ENCODE results near the gene SPC25.
"Not testable (repeated sequence)": the region's sequence is repeated elsewhere in the genome, so short reads cannot be mapped to it uniquely, and the experiment has no call there.

Gene SPC25

DNA sequence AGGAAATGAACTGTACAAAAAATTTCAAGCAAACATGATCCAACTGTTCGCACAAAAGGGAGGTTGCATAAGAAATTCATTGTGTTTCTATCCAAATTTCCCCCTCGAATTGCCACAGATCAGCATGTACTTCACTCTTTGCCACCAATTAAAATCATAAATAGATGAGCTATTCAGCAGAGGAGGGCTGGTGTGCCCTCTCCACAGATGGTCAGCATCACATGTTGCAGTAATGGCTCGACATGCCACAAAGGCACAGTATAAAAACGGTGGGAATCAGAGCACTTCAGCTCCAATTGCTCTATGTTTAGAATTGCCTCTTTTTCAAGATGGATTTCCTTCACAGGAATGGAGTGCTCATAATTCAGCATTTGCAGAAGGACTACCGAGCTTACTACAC lies 10.8 kb upstream of the SPC25 start, which contains the start of gene G6PC2:
Gene G6PC2 (plus strand): TSS at position 289 of the 400 bp plus-strand sequence. CDS start 41 bp downstream, at position 330.
- DNase-seq, result no peak

DNA sequence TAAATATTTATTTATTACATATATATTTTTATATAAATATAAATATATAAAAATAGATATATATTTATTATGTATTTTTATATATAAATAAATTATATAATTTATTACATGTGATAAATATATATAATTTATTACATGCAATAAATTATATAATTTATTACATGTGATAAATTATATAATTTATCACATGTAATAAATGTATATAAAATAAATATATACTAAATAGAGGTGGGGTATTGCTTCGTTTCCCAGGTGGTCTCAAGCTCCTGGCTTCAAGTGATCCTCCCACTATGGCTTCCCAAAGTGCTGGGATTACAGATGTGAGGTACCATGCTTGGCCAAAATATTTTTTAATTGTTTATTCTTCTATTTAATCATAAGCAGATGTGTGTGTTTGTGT lies 7.2 kb upstream of the SPC25 start:
- DNase-seq, result no peak

- no peak for DNase-seq
Measured at GRCh38 chr2:168896783-168897182, 6.6 kb upstream of the SPC25 start.

DNA sequence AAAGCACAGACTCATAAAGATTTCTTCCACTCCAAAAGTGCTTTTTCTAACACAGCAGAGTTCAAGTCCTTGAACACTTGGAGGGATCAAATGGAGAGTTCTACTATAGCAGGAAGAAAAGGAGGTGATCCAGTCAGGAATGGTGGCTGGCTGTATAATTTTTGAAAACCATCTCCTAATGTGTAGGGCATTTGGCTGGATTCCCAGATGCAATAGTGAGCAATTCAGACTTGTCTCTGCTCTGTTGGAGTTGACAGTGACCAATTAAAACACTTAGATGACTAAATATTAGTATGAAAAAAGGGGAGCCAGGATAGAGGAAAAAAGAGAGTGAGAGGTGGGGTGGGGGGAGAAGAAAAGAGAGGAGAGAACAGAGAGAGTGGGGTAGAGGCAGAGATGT lies 5.5 kb upstream of the SPC25 start:
- no peak for DNase-seq

- no peak for DNase-seq
Measured at GRCh38 chr2:168894720-168895119, 4.5 kb upstream of the SPC25 start.

DNA sequence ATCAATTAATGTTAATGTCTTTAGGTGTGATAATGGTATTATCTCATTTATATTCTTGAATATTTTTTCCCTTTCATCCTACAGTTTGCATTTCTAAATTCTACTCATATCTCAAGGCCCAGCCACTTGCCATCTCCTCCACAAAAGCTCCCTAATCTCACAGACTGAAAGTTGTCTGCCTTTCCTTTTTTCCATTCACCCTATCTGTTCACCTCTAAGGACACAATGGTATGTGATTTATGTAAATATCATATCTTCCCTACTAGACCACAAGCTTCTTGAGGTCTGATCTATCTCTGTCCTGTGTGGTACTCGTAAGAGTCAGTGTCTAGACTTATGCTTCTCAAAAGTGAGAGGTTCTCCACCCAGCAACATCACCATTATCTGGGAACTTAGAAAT lies 3.9 kb upstream of the SPC25 start:
- no peak for DNase-seq

- no peak for DNase-seq
Measured at GRCh38 chr2:168892327-168892726, 2.1 kb upstream of the SPC25 start.

GRCh38 chr2:168889635-168890005 lies 610 bp downstream of the SPC25 start:
- DNase-seq, result no peak

DNA sequence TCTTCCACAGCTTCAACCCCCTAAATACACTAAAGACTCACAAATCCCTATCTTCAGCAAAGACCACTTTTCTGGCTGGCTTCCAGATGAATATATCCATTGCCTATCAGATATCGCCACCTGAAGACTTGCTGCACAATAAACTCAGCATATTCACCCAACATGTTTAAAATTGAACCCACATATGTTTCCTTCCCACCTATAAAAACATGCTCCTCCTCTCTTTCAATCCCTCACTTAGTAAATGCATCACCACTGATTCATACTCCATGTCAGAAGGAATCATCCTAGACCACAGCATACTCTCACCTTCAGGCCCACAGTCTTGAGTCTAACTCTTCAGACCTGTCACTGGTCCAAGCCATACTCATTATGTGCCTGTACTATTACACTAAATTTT lies 5.3 kb downstream of the SPC25 start:
- DNase-seq, result no peak

GRCh38 chr2:168882163-168882562 lies 8.1 kb downstream of the SPC25 start:
- not testable (repeated sequence) for DNase-seq

GRCh38 chr2:168874368-168875054 lies 15.7 kb downstream of the SPC25 start:
- DNase-seq, result no peak

DNA sequence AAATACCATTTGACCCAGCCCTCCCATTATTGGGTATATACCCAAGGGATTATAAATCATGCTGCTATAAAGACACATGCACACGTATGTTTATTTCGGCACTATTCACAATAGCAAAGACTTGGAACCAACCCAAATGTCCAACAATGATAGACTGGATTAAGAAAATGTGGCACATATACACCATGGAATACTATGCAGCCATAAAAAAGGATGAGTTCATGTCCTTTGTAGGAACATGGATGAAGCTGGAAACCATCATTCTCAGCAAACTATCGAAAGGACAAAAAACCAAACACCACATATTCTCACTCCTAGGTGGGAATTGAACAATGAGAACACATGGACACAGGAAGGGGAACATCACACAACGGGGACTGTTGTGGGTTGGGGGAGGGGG lies 19.4 kb downstream of the SPC25 start:
- DNase-seq, result not testable (repeated sequence)

DNA sequence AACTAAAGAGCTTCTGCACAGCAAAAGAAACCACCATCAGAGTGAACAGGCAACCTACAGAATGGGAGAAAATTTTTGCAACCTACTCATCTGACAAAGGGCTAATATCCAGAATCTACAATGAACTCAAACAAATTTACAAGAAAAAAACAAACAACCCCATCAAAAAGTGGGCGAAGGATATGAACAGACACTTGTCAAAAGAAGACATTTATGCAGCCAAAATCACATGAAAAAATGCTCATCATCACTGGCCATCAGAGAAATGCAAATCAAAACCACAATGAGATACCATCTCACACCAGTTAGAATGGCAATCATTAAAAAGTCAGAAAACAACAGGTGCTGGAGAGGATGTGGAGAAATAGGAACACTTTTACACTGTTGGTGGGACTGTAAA lies 19.9 kb downstream of the SPC25 start:
- DNase-seq, result not testable (repeated sequence)

- DNase-seq, result not testable (repeated sequence)
Measured at GRCh38 chr2:168867164-168867563, 23.1 kb downstream of the SPC25 start.

DNA sequence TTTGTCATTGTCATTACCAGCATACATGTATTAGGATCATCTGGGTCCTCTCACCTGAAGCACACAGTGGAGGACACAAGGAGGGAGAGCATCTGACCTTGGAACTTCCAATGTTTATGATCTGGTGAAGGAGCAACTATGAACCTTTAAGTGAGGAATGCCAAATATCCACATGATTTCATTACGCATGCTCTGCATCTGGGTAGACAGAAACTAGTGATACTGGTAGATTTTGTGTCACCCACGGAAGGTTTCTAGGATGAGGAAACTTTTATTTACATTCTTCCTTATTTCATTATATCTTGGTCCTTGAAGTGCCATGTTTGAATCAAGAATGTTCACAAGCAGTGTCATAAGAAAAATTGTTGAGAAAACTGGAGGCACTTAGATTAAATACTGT lies 32.1 kb downstream of the SPC25 start:
- no peak for DNase-seq

GRCh38 chr2:168855601-168856000 lies 34.6 kb downstream of the SPC25 start:
- no peak for DNase-seq

GRCh38 chr2:168854651-168855050 lies 35.6 kb downstream of the SPC25 start:
- no peak for DNase-seq

- DNase-seq, result no peak
Measured at GRCh38 chr2:168853471-168853870, 36.8 kb downstream of the SPC25 start.

DNA sequence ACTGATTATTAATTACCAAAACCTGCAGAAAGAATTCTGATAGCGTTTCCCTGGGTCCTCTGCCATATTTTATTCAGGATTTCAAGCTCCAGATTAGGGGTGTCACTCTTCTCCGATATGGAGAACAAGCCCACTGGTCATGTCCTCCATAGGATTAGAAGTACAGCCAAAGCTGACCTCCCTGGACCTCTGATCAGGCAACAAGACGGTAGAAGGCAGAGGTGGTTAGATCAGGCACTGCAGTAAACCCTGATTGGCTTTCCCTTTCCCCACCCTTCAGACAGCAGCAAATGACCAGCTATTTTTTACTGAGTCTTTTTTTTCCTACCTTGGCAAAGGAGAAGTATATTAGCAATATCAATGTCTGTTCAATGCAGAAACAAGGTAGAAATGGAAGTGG lies 37.7 kb downstream of the SPC25 start:
- no peak for DNase-seq

GRCh38 chr2:168851674-168852320 lies 38.4 kb downstream of the SPC25 start:
- DNase-seq, result no peak

DNA sequence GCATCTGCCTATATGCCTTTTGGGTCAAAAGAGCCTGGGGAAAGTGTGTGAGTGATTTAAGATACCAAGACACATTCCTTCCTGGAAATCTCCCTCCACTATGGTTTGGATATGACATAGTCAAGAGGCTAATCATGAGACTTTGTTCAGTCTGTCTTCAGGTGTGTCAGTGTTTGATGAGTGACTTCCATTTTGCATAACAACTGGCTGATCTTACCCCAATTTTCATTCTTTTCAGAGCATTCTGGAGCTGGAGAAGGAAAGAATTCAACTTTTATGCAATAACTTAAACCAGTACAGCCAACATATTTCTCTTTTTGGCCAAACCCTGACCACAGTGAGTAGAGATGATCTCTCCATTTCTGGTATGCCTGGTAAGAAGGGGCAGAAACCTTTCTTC lies 39.4 kb downstream of the SPC25 start:
- DNase-seq, result no peak

- DNase-seq, result no peak
Measured at GRCh38 chr2:168849610-168850009, 40.6 kb downstream of the SPC25 start.

DNA sequence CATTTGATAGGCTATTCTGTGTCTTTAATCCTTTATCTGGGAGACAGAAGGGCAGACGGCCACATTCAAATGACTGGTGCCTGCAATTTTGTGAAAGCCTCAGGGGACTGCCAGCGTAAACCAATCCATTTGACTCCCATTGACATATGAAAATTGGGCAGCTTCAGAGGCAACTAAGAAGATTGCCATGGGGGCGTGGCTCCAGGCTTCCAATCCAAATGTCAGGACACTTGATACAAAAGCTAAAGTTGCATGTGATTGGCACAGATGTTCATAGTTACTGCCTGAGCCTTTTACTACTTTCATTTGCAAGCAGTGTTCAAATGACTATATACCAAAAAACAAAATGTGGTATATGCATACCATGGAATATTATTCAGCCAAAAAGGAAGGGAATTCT lies 42.0 kb downstream of the SPC25 start:
- no peak for DNase-seq

- DNase-seq, result no peak
Measured at GRCh38 chr2:168843253-168843652, 47.0 kb downstream of the SPC25 start.

GRCh38 chr2:168841445-168841844 lies 48.8 kb downstream of the SPC25 start:
- no peak for DNase-seq
